ENCODE measurements around the gene SEPTIN7.

DNA sequence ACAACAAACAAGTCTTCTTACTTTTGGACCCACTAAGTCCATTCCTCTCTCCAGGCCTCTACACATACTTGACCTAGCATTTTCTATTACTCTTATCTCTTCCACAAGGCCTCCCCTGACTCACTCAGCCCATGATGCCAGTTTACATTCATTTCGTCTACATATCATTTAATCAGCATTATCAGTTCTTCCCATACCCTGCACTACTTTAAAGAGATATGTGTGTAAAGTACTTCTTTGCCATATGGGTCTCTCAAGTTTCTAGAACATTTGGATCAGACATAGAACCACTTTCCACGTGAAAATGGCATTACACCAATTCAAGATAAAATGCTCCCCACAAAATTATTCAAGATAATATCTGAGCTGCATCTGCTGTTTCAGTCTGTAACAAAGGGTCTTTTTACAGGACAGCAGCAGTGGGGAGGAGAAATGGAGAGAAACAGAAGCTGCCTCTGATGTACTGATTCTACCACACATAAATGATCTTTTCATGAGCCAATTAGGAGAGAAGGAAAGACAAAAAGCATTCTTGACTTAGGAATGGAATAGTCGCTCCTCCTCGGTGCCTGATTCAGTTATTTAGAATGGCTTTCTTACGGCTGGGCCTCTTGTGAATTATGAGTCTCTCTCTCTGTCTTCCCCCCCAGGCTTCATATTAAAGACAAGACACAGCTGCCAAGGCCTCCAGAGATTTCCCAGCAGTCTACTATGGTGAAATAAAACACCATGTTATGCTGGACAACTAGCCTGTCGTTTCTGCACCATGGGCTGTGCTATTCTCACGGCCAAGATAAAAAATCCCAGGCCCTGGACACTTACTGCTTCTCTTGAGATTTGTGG is 46.9 kb upstream of the SEPTIN7 start:
- TF ChIP-seq CTCF (conservative IDR thresholded peaks at IDR 0.05; ENCODE audit: low read depth, low read length) (no peak), EZH2 (IDR thresholded peaks at IDR 0.05; ENCODE audit: borderline replicate concordance, low read depth, low read length, poor library complexity, severe bottlenecking) (no peak)

All from A673 (cell line).